SK-N-SH (cell line): ENCODE results near the gene HS6ST3. TPM values are rescaled to one million over a fixed set of nuclear protein-coding genes. Genes with fewer than 3 reads are reported as not detected.

Experiments used
- CTCF ChIA-PET: fragments of 300-600, 350-600 bp; formaldehyde crosslinking; extraction: SDS; loops from one replicate; lab custom pipeline; 2021; lab: Yijun Ruan, JAX
- POLR2A ChIA-PET: fragments of 350-600 bp; sonication (Branson Sonifier 250); formaldehyde crosslinking; extraction: SDS; loops from one replicate; lab custom pipeline; 2020; ENCODE audit warnings: antibody characterized with exemption, inconsistent platforms; lab: Yijun Ruan, JAX
- DNase-seq: peaks from one replicate; pipeline ENCODE4 v3.0.0; 2012
- H2AFZ ChIP-seq: fragments of 200-600 bp; sonication (generic); 2 replicates; pipeline ENCODE4 v1.8.1; 2016; ENCODE audit warnings: antibody characterized with exemption, mild to moderate bottlenecking, low read depth
- H3F3A ChIP-seq: fragments of 200-600 bp; sonication (generic); replicated peaks from 2 replicates; pipeline ENCODE3; 2016; ENCODE audit warnings: antibody characterized with exemption, mild to moderate bottlenecking; ENCODE audit not compliant: insufficient read depth
- H3K27ac ChIP-seq, 2 experiments: fragments of 200-500 bp in 1 of 2; fragments of 200-600 bp in 1 of 2; sonication (Bioruptor generic) in 1 of 2; sonication (generic), shearing (Covaris generic) in 1 of 2; 2 replicates each; pipeline versions ENCODE4 v1.5.1 to v1.6.1; 2014 to 2016; ENCODE audit warnings: low read depth in 2 of 2, inconsistent platforms in 1 of 2, low read length in 1 of 2, mild to moderate bottlenecking in 1 of 2, mixed read lengths in 1 of 2
- H3K27me3 ChIP-seq: fragments of 200-600 bp; sonication (generic), shearing (Covaris generic); 2 replicates; pipeline ENCODE4 v1.6.1; 2016; ENCODE audit warnings: mixed run types; ENCODE audit not compliant: insufficient read depth
- H3K36me3 ChIP-seq, 2 experiments: fragments of 200-500 bp in 1 of 2; fragments of 200-600 bp in 1 of 2; sonication (Bioruptor generic) in 1 of 2; sonication (generic) in 1 of 2; replicated peaks in 1 of 2; 2 replicates each; pipeline versions ENCODE3 to v1.5.1; 2014 to 2016; ENCODE audit warnings: low read length in 1 of 2, mild to moderate bottlenecking in 1 of 2; ENCODE audit not compliant: insufficient read depth in 2 of 2, control insufficient read depth in 1 of 2
- H3K4me1 ChIP-seq, 2 experiments: fragments of 200-500 bp in 1 of 2; fragments of 200-600 bp in 1 of 2; sonication (Bioruptor generic) in 1 of 2; sonication (generic), shearing (Covaris generic) in 1 of 2; 2 replicates each; pipeline versions ENCODE4 v1.5.1 to v1.6.1; 2014 to 2016; ENCODE audit warnings: low read depth in 1 of 2, low read length in 1 of 2, mixed run types in 1 of 2; ENCODE audit not compliant: insufficient read depth in 2 of 2, control insufficient read depth in 1 of 2
- H3K4me2 ChIP-seq: fragments of 200-600 bp; sonication (generic), shearing (Covaris generic); 2 replicates; pipeline ENCODE4 v1.6.1; 2017; ENCODE audit warnings: mixed run types
- H3K4me3 ChIP-seq, 2 experiments: fragments of 200-500 bp in 1 of 2; fragments of 200-600 bp in 1 of 2; sonication (Bioruptor generic) in 1 of 2; sonication (generic), shearing (Covaris generic) in 1 of 2; 2 replicates each; pipeline versions ENCODE4 v1.5.1 to v1.8.1; 2014 to 2016; ENCODE audit warnings: low read depth in 2 of 2, inconsistent platforms in 1 of 2, low read length in 1 of 2, mild to moderate bottlenecking in 1 of 2, mixed read lengths in 1 of 2, moderate library complexity in 1 of 2
- H3K79me2 ChIP-seq: fragments of 200-600 bp; sonication (generic); 2 replicates; pipeline ENCODE4 v1.8.1; 2017; ENCODE audit warnings: mild to moderate bottlenecking; ENCODE audit not compliant: insufficient read depth
- H3K9ac ChIP-seq: fragments of 200-600 bp; sonication (generic); 2 replicates; pipeline ENCODE4 v1.6.1; 2017; ENCODE audit warnings: mixed run types
- H3K9me2 ChIP-seq: fragments of 200-600 bp; sonication (generic); 2 replicates; pipeline ENCODE4 v1.6.1; 2017; ENCODE audit warnings: mixed run types
- H3K9me3 ChIP-seq: fragments of 200-600 bp; sonication (generic); 2 replicates; pipeline ENCODE4 v1.6.1; 2017; ENCODE audit warnings: mixed run types, mild to moderate bottlenecking, moderate library complexity
- H4K20me1 ChIP-seq: fragments of 200-600 bp; sonication (generic); 2 replicates; pipeline ENCODE4 v1.6.1; 2017; ENCODE audit warnings: mild to moderate bottlenecking, mixed run types; ENCODE audit not compliant: insufficient read depth
- ELF1 ChIP-seq: IDR thresholded peaks from 2 replicates; pipeline ENCODE4 v1.4.0; 2012
- EP300 ChIP-seq, 2 experiments: IDR thresholded peaks; 2 replicates each; pipeline versions ENCODE4 v1.4.0 to v1.6.1; 2012; ENCODE audit warnings: borderline replicate concordance in 1 of 2, low read depth in 1 of 2, low read length in 1 of 2
- NRF1 ChIP-seq: IDR thresholded peaks from 2 replicates; pipeline ENCODE4 v1.6.1; 2012; ENCODE audit warnings: low read depth, mild to moderate bottlenecking, low read length
- PBX3 ChIP-seq: IDR thresholded peaks from 2 replicates; pipeline ENCODE4; 2012
- RXRA ChIP-seq: IDR thresholded peaks from 2 replicates; pipeline ENCODE4 v1.4.0; 2012; ENCODE audit warnings: low read depth, mild to moderate bottlenecking, borderline replicate concordance
- TCF12 ChIP-seq: IDR thresholded peaks from 2 replicates; pipeline ENCODE4 v1.4.0; 2012
- YY1 ChIP-seq: IDR thresholded peaks from 2 replicates; pipeline ENCODE4 v1.4.0; 2012; ENCODE audit warnings: low read depth, mild to moderate bottlenecking
- WGBS: methylation state at CpG from one replicate; pipeline ENCODE4 v1.1.6; 2017; ENCODE audit warnings: low lambda C conversion rate; 5-methylcytosine and 5-hydroxymethylcytosine counted together
- polyA plus RNA-seq, 3 experiments: library from polyadenylated mRNA; depleted of rRNA; stranded (reverse); fragments of >200 nt; gene quantifications; 2 replicates each; pipeline ENCODE4 v1.2.3, GENCODE V29; 2012
- TF ChIP-seq, protein P1 (sequence below): IDR thresholded peaks from 2 replicates; pipeline ENCODE4 v1.6.1; 2012; ENCODE audit warnings: mild to moderate bottlenecking, low read depth, low read length, moderate library complexity
- TF ChIP-seq, protein P2 (sequence below): fragments of 150-350 bp; IDR thresholded peaks from 2 replicates; pipeline ENCODE4 v1.6.1; 2017; ENCODE audit warnings: antibody characterized with exemption, low read length, low read depth, borderline replicate concordance

Gene HS6ST3
- polyA plus RNA-seq, 1 of the 3 experiments (the other 2 are of a cell fraction) = under 0.01 TPM

GRCh38 chr13:96297360-96297759 lies 207.5 kb downstream of the HS6ST3 start (continued):
- TF ChIP-seq, protein P1, sequence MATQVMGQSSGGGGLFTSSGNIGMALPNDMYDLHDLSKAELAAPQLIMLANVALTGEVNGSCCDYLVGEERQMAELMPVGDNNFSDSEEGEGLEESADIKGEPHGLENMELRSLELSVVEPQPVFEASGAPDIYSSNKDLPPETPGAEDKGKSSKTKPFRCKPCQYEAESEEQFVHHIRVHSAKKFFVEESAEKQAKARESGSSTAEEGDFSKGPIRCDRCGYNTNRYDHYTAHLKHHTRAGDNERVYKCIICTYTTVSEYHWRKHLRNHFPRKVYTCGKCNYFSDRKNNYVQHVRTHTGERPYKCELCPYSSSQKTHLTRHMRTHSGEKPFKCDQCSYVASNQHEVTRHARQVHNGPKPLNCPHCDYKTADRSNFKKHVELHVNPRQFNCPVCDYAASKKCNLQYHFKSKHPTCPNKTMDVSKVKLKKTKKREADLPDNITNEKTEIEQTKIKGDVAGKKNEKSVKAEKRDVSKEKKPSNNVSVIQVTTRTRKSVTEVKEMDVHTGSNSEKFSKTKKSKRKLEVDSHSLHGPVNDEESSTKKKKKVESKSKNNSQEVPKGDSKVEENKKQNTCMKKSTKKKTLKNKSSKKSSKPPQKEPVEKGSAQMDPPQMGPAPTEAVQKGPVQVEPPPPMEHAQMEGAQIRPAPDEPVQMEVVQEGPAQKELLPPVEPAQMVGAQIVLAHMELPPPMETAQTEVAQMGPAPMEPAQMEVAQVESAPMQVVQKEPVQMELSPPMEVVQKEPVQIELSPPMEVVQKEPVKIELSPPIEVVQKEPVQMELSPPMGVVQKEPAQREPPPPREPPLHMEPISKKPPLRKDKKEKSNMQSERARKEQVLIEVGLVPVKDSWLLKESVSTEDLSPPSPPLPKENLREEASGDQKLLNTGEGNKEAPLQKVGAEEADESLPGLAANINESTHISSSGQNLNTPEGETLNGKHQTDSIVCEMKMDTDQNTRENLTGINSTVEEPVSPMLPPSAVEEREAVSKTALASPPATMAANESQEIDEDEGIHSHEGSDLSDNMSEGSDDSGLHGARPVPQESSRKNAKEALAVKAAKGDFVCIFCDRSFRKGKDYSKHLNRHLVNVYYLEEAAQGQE = no peak
- TF ChIP-seq PBX3 (no peak), NRF1 (no peak), TCF12 (no peak)

- TF ChIP-seq RXRA (no peak), ELF1 (no peak), YY1 (no peak), EP300 (IDR thresholded peaks at IDR 0.05; ENCODE audit: borderline replicate concordance in 1 of 2, low read depth in 1 of 2, low read length in 1 of 2) (no peak)
- TF ChIP-seq, protein P1 = no peak
- TF ChIP-seq, protein P2, sequence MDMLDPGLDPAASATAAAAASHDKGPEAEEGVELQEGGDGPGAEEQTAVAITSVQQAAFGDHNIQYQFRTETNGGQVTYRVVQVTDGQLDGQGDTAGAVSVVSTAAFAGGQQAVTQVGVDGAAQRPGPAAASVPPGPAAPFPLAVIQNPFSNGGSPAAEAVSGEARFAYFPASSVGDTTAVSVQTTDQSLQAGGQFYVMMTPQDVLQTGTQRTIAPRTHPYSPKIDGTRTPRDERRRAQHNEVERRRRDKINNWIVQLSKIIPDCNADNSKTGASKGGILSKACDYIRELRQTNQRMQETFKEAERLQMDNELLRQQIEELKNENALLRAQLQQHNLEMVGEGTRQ = no peak
- no peak overlapping the region for H3K4me2 ChIP-seq
- no peak for DNase-seq
- H3K9me2 ChIP-seq = no peaks in the 10 kb centered on the region
- ChIA-PET CTCF (no interaction called here), POLR2A (no interaction called here)
- H2AFZ ChIP-seq = no peak overlapping the region
- H3K27me3 ChIP-seq = no peaks in the 10 kb centered on the region
- no peaks in the 10 kb centered on the region for H3K79me2 ChIP-seq
- no peaks in the 10 kb centered on the region for H3F3A ChIP-seq
- no peak overlapping the region for H3K27ac ChIP-seq
- no peaks in the 10 kb centered on the region for H3K4me1 ChIP-seq
- no peak overlapping the region for H3K4me3 ChIP-seq
- WGBS = 39% methylated on average over 4 of the region's 4 CpGs
- H4K20me1 ChIP-seq = no peaks in the 10 kb centered on the region
- no peak overlapping the region for H3K9ac ChIP-seq
- H3K36me3 ChIP-seq = no peaks in the 10 kb centered on the region
- no peaks in the 10 kb centered on the region for H3K9me3 ChIP-seq
Measured at GRCh38 chr13:96299235-96299634, 209.3 kb downstream of the HS6ST3 start.
